ENCODE measurements around the gene UQCRC2. TPM values are rescaled to one million over a fixed set of nuclear protein-coding genes. Genes with fewer than 3 reads are reported as not detected.

UQCRC2 gene
- total and polyA plus RNA-seq, 2 donors (not counting 1 experiment from before 2014, with no cell fraction given), result 84.3 to 150 TPM

DNA sequence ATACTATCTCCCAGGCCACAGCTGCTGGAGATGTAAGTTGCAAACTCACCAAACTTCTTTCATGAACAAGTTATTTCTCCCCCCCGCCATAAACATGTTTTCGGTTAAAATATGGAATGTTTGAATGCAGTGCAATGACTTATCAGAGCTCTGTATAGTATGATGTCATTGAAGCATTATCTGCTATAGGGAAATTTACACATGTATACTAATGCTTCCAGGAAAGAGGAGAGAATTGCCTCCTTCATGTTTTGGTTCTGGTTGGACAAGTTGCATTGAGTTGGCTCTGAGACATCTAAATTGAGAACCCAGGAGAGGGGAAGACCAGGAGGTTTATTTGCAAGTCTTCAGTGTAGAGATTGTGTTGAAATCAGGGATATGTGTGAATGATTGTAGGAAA lies 20.8 kb downstream of the UQCRC2 start:
- Histone ChIP-seq H3K4me2 (replicated peaks; ENCODE audit: low read depth, low read length, poor library complexity, severe bottlenecking) (no peak overlapping the region), H3K79me2 (ENCODE audit: control insufficient read depth, insufficient read depth, low read length) (no peaks in the 10 kb centered on the region), H3K9ac (ENCODE audit: low read length) (no peak overlapping the region), H4K20me1 (ENCODE audit: control insufficient read depth, insufficient read depth, low read length, poor library complexity, severe bottlenecking) (no peaks in the 10 kb centered on the region), H2AFZ (ENCODE audit: insufficient read depth, low read depth, low read length, poor library complexity, severe bottlenecking) (no peak overlapping the region), H3K4me3 (ENCODE audit: control extremely low read depth in 1 of 5, extremely low read depth in 1 of 5, insufficient read depth in 1 of 5, low read depth in 2 of 5, low read length in 4 of 5) (no peak overlapping the region), H3K27me3 (replicated peaks in 1 of 4; ENCODE audit: control extremely low read depth in 1 of 4, control insufficient read depth in 3 of 4, insufficient read depth in 4 of 4, low read length in 3 of 4) (no peaks in the 10 kb centered on the region), H3K27ac (ENCODE audit: low read length in 2 of 2) (no peak overlapping the region), H3K9me3 (ENCODE audit: control extremely low read depth in 1 of 3, control insufficient read depth in 2 of 3, insufficient read depth in 1 of 3, low read length in 2 of 3) (no peaks in the 10 kb centered on the region), H3K4me1 (ENCODE audit: control insufficient read depth in 2 of 2, insufficient read depth in 2 of 2, low read length in 2 of 2) (no peaks in the 10 kb centered on the region), H3K36me3 (replicated peaks in 1 of 2; ENCODE audit: control extremely low read depth in 1 of 2, control insufficient read depth in 1 of 2, extremely low read depth in 1 of 2, insufficient read depth in 2 of 2, low read length in 1 of 2) (peaks cover 20 to 99% of the 10 kb centered on the region in 2 experiments)
- H3K27me3 Mint-ChIP-seq, result no peaks in the 10 kb centered on the region
- DNase-seq (no peak), ATAC-seq (ENCODE audit: low read depth) (no peak)
- WGBS (ENCODE audit: insufficient coverage), result no CpG with 5 or more reads among the region's 2 CpGs
- CTCF ChIA-PET, result no interaction called here
- no peaks in the 10 kb centered on the region for H3K9me3 Mint-ChIP-seq (ENCODE audit: insufficient read depth)
- POLR2A ChIA-PET, result no interaction called here
- H3K4me3 Mint-ChIP-seq, result no peak overlapping the region
- TF ChIP-seq CTCF (IDR thresholded peaks at IDR 0.05), result no peak
- TF ChIP-seq EZH2 (IDR thresholded peaks at IDR 0.05; ENCODE audit: borderline replicate concordance, insufficient read depth, low read depth, low read length, poor library complexity, severe bottlenecking), result no peak
- intact Hi-C loops (cut with micrococcal nuclease), result no loop called here
- H3K27ac Mint-ChIP-seq, result no peak overlapping the region
- H3K4me1 Mint-ChIP-seq, result no peaks in the 10 kb centered on the region

DNA sequence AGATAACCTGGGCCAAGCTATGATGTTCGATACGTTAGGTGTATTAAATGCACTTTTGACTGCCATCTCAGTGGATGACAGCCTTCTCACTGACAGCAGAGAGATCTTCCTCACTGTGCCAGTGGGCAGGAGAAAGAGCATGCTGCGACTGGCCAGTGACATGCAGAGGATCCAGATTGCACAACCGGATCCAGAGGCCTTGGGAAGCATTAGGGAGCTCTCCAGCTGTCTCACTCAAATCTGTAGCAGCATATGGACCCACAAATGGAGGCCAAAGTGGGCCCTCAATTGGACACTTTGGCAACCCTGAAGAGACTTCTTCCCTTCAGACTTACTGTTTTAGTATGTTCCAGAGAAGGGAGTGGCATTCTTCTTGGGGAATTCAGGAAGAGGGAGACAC lies 26.9 kb downstream of the UQCRC2 start:
- ChIA-PET POLR2A (no interaction called here), CTCF (no interaction called here)
- no peaks in the 10 kb centered on the region for H3K4me1 Mint-ChIP-seq
- Histone ChIP-seq H2AFZ (ENCODE audit: insufficient read depth, low read depth, low read length, poor library complexity, severe bottlenecking) (no peak overlapping the region), H3K4me3 (ENCODE audit: control extremely low read depth in 1 of 5, extremely low read depth in 1 of 5, insufficient read depth in 1 of 5, low read depth in 2 of 5, low read length in 4 of 5) (no peak overlapping the region), H3K9ac (ENCODE audit: low read length) (no peak overlapping the region), H4K20me1 (ENCODE audit: control insufficient read depth, insufficient read depth, low read length, poor library complexity, severe bottlenecking) (no peaks in the 10 kb centered on the region), H3K4me2 (replicated peaks; ENCODE audit: low read depth, low read length, poor library complexity, severe bottlenecking) (no peak overlapping the region), H3K4me1 (ENCODE audit: control insufficient read depth in 2 of 2, insufficient read depth in 2 of 2, low read length in 2 of 2) (no peaks in the 10 kb centered on the region), H3K27ac (ENCODE audit: low read length in 2 of 2) (no peak overlapping the region), H3K36me3 (replicated peaks in 1 of 2; ENCODE audit: control extremely low read depth in 1 of 2, control insufficient read depth in 1 of 2, extremely low read depth in 1 of 2, insufficient read depth in 2 of 2, low read length in 1 of 2) (peaks cover 13 to 91% of the 10 kb centered on the region in 2 experiments), H3K79me2 (ENCODE audit: control insufficient read depth, insufficient read depth, low read length) (no peaks in the 10 kb centered on the region), H3K27me3 (replicated peaks in 1 of 4; ENCODE audit: control extremely low read depth in 1 of 4, control insufficient read depth in 3 of 4, insufficient read depth in 4 of 4, low read length in 3 of 4) (no peaks in the 10 kb centered on the region), H3K9me3 (ENCODE audit: control extremely low read depth in 1 of 3, control insufficient read depth in 2 of 3, insufficient read depth in 1 of 3, low read length in 2 of 3) (no peaks in the 10 kb centered on the region)
- TF ChIP-seq CTCF (IDR thresholded peaks at IDR 0.05), result no peak
- no peak for TF ChIP-seq EZH2 (IDR thresholded peaks at IDR 0.05; ENCODE audit: borderline replicate concordance, insufficient read depth, low read depth, low read length, poor library complexity, severe bottlenecking)
- DNase-seq (no peak), ATAC-seq (ENCODE audit: low read depth) (no peak)
- no peak overlapping the region for H3K27ac Mint-ChIP-seq
- H3K9me3 Mint-ChIP-seq (ENCODE audit: insufficient read depth), result no peaks in the 10 kb centered on the region
- no peak overlapping the region for H3K4me3 Mint-ChIP-seq
- H3K27me3 Mint-ChIP-seq, result no peaks in the 10 kb centered on the region
- intact Hi-C loops (cut with micrococcal nuclease), result no loop called here
- 94% methylated on average over 4 of the region's 4 CpGs for WGBS (ENCODE audit: insufficient coverage)
